ENCODE data around the gene GP9. TPM values are rescaled to one million over a fixed set of nuclear protein-coding genes. Genes with fewer than 3 reads are reported as not detected.
A peak's percentile ranks its signal among the peaks of the same experiment; 100 is the strongest.
"Not testable (repeated sequence)": the region's sequence is repeated elsewhere in the genome, so short reads cannot be mapped to it uniquely, and the experiment has no call there.

GP9 gene
- total and polyA plus RNA-seq, 4 donors, result 0.16 to 12.0 TPM; not detected in 2

- no peaks in the 10 kb centered on the region for H3K36me3 ChIP-seq (ENCODE audit: control insufficient read depth in 4 of 4, insufficient read depth in 3 of 4, low read depth in 1 of 4, low read length in 3 of 4)
- DNase-seq (ENCODE audit: low spot score), result peak; percentile 59
- WGBS, result 21% methylated on average over 44 of the region's 44 CpGs
- H3K4me3 ChIP-seq (ENCODE audit: low read depth in 1 of 3, low read length in 3 of 3), result peak overlapping the region in 2 of 3 donors; percentile 23 to 32
- H3K27me3 ChIP-seq (ENCODE audit: control insufficient read depth in 4 of 4, insufficient read depth in 4 of 4, low read length in 3 of 4), result no peaks in the 10 kb centered on the region
- no peak overlapping the region for H3K9ac ChIP-seq (ENCODE audit: low read depth in 1 of 2, low read length in 2 of 2)
- no peaks in the 10 kb centered on the region for H3K9me3 ChIP-seq (ENCODE audit: control insufficient read depth in 4 of 4, low read length in 3 of 4)
- TF ChIP-seq GABPA (IDR thresholded peaks at IDR 0.05 in 1 of 2, conservative IDR thresholded peaks at IDR 0.05 in 1 of 2) (no peak), FOXA1 (IDR thresholded peaks at IDR 0.05) (no peak), JUND (IDR thresholded peaks at IDR 0.05) (no peak), NR2F2 (IDR thresholded peaks at IDR 0.05) (no peak), YY1 (IDR thresholded peaks at IDR 0.05) (no peak), RAD21 (IDR thresholded peaks at IDR 0.05) (no peak), TAF1 (conservative IDR thresholded peaks at IDR 0.05) (no peak), FOXA2 (IDR thresholded peaks at IDR 0.05) (no peak)
- TF ChIP-seq, protein P1, sequence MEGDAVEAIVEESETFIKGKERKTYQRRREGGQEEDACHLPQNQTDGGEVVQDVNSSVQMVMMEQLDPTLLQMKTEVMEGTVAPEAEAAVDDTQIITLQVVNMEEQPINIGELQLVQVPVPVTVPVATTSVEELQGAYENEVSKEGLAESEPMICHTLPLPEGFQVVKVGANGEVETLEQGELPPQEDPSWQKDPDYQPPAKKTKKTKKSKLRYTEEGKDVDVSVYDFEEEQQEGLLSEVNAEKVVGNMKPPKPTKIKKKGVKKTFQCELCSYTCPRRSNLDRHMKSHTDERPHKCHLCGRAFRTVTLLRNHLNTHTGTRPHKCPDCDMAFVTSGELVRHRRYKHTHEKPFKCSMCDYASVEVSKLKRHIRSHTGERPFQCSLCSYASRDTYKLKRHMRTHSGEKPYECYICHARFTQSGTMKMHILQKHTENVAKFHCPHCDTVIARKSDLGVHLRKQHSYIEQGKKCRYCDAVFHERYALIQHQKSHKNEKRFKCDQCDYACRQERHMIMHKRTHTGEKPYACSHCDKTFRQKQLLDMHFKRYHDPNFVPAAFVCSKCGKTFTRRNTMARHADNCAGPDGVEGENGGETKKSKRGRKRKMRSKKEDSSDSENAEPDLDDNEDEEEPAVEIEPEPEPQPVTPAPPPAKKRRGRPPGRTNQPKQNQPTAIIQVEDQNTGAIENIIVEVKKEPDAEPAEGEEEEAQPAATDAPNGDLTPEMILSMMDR (IDR thresholded peaks at IDR 0.05; ENCODE audit: low read depth, low read length, missing input control), result no peak
- TF ChIP-seq, protein P2, sequence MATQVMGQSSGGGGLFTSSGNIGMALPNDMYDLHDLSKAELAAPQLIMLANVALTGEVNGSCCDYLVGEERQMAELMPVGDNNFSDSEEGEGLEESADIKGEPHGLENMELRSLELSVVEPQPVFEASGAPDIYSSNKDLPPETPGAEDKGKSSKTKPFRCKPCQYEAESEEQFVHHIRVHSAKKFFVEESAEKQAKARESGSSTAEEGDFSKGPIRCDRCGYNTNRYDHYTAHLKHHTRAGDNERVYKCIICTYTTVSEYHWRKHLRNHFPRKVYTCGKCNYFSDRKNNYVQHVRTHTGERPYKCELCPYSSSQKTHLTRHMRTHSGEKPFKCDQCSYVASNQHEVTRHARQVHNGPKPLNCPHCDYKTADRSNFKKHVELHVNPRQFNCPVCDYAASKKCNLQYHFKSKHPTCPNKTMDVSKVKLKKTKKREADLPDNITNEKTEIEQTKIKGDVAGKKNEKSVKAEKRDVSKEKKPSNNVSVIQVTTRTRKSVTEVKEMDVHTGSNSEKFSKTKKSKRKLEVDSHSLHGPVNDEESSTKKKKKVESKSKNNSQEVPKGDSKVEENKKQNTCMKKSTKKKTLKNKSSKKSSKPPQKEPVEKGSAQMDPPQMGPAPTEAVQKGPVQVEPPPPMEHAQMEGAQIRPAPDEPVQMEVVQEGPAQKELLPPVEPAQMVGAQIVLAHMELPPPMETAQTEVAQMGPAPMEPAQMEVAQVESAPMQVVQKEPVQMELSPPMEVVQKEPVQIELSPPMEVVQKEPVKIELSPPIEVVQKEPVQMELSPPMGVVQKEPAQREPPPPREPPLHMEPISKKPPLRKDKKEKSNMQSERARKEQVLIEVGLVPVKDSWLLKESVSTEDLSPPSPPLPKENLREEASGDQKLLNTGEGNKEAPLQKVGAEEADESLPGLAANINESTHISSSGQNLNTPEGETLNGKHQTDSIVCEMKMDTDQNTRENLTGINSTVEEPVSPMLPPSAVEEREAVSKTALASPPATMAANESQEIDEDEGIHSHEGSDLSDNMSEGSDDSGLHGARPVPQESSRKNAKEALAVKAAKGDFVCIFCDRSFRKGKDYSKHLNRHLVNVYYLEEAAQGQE (IDR thresholded peaks at IDR 0.05), result no peak
- TF ChIP-seq, protein P3, sequence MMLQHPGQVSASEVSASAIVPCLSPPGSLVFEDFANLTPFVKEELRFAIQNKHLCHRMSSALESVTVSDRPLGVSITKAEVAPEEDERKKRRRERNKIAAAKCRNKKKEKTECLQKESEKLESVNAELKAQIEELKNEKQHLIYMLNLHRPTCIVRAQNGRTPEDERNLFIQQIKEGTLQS (IDR thresholded peaks at IDR 0.05), result no peak
- TF ChIP-seq, protein P4, sequence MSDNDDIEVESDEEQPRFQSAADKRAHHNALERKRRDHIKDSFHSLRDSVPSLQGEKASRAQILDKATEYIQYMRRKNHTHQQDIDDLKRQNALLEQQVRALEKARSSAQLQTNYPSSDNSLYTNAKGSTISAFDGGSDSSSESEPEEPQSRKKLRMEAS (IDR thresholded peaks at IDR 0.05), result no peak
- peaks cover 0 to 2% (median 0%) of the 10 kb centered on the region in 4 donors for H3K4me1 ChIP-seq (ENCODE audit: control insufficient read depth in 4 of 4, insufficient read depth in 4 of 4, low read length in 3 of 4)
- H3K27ac ChIP-seq (ENCODE audit: low read depth in 1 of 2, low read length in 2 of 2), result no peak overlapping the region
Measured at GRCh38 chr3:129068291-129068886, 7.8 kb downstream of the GP9 start.

DNA sequence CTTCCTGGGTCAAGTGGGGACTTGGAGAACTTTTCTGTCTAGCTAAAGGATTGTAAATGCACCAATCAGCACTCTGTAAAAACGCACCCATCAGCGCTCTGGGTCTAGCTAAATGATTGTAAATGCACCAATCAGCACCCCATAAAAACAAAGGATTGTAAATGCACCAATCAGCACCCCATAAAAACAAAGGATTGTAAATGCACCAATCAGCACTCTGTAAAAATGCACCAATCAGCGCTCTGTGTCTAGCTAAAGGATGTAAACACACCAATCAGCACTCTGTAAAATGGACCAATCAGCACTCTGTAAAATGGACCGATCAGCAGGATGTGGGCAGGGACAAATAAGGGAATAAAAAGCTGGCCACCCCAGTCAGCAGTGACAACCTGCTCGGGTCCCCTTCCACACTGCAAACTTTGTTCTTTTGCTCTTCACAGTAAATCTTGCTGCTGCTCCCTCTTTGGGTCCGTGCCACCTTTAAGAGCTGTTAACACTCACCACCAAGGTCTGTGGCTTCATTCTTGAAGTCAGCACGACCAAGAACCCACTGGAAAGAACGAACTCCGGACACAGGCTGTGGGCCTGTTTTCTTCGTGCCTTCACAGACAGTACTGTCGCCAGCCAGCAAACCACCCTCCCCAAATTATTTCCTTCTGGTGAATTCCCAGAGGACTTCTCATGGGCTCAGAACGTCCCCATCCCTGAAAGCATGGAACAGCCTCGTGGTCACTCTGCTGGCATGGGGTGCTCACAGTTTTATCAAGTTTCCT, 8.9 kb downstream of the GP9 start:
- DNase-seq (ENCODE audit: low spot score); H3K27me3 ChIP-seq (ENCODE audit: control insufficient read depth in 4 of 4, insufficient read depth in 4 of 4, low read length in 3 of 4); H3K36me3 ChIP-seq (ENCODE audit: control insufficient read depth in 4 of 4, insufficient read depth in 3 of 4, low read depth in 1 of 4, low read length in 3 of 4); H3K27ac ChIP-seq (ENCODE audit: low read depth in 1 of 2, low read length in 2 of 2); H3K4me3 ChIP-seq (ENCODE audit: low read depth in 1 of 3, low read length in 3 of 3); H3K9me3 ChIP-seq (ENCODE audit: control insufficient read depth in 4 of 4, low read length in 3 of 4); H3K4me1 ChIP-seq (ENCODE audit: control insufficient read depth in 4 of 4, insufficient read depth in 4 of 4, low read length in 3 of 4); H3K9ac ChIP-seq (ENCODE audit: low read depth in 1 of 2, low read length in 2 of 2): not testable (repeated sequence)
- 93% methylated on average over 13 of the region's 13 CpGs for WGBS

Data from liver (tissue), 9 donors.